BLaER1 (cell line): Measurements from ENCODE around the gene BATF.

Source experiments
- H3K27ac ChIP-seq: shearing (Covaris generic); formaldehyde crosslinking; 2 replicates; pipeline ENCODE4 v1.8.1; 2022
- H3K27me3 ChIP-seq: shearing (Covaris generic); formaldehyde crosslinking; 2 replicates; pipeline ENCODE4 v1.8.1; 2022
- H3K36me3 ChIP-seq: shearing (Covaris generic); formaldehyde crosslinking; 2 replicates; pipeline ENCODE4 v1.8.1; 2022
- H3K4me1 ChIP-seq: shearing (Covaris generic); formaldehyde crosslinking; 2 replicates; pipeline ENCODE4 v1.8.1; 2022
- H3K4me2 ChIP-seq: shearing (Covaris generic); formaldehyde crosslinking; 2 replicates; pipeline ENCODE4 v1.8.1; 2022
- H3K4me3 ChIP-seq: shearing (Covaris generic); formaldehyde crosslinking; 2 replicates; pipeline ENCODE4 v1.8.1; 2022
- H3K9ac ChIP-seq: shearing (Covaris generic); formaldehyde crosslinking; 2 replicates; pipeline ENCODE4 v1.8.1; 2022
- H3K9me3 ChIP-seq: shearing (Covaris generic); formaldehyde crosslinking; 2 replicates; pipeline ENCODE4 v1.8.1; 2022
- H4K20me1 ChIP-seq: shearing (Covaris generic); formaldehyde crosslinking; 2 replicates; pipeline ENCODE4 v1.8.1; 2022
- Cebpa-rat ChIP-seq: shearing (Covaris generic); IDR thresholded peaks from 2 replicates; pipeline ENCODE4 v1.8.1; 2022

The BATF gene

DNA sequence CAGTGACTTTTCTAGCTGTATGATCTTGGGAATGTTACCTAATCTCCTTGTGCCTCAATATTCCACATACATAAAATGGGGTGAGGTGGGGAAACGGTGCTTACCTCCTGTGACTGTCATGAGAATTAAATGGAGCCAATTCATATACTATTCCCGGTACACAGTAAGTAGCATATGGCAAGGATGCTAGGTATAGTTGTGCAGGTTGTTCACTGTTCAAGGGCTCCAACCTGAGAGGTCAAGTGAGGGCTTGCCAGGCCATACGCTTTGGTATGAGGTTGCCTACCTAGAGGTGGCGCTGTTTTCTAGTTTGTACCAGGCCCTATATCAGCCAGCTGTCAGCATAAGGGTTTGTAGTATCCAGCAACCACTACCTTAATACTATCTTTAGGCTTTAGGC, 3.6 kb upstream of the BATF start:
- no peak for TF ChIP-seq Cebpa-rat
- H3K27ac ChIP-seq = no peak overlapping the region
- H3K9me3 ChIP-seq = no peaks in the 10 kb centered on the region
- H3K36me3 ChIP-seq = no peaks in the 10 kb centered on the region
- H4K20me1 ChIP-seq = no peaks in the 10 kb centered on the region
- no peaks in the 10 kb centered on the region for H3K27me3 ChIP-seq
- H3K4me3 ChIP-seq = no peak overlapping the region
- H3K4me1 ChIP-seq = peaks cover 68% of the 10 kb centered on the region
- H3K4me2 ChIP-seq = no peak overlapping the region
- no peak overlapping the region for H3K9ac ChIP-seq

DNA sequence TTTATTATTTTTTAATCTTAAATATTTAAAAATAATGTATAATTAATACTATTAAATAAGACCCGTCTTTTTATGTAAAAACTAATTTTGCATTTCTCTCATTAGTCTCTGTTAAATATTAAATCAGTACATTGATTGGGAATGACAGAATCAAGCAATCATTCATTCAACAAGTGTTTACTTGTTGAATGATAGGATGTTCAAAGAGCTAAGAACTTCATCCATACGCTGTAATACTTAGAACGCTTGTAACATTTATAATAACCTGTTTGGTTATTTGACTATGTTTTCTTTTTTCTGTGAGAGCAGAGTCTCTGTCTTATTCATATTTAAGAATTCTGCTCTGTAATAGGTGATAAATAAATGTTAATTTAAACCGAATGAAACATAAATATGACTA, 2.9 kb upstream of the BATF start:
- no peak for TF ChIP-seq Cebpa-rat
- no peaks in the 10 kb centered on the region for H3K9me3 ChIP-seq
- no peak overlapping the region for H3K27ac ChIP-seq
- no peaks in the 10 kb centered on the region for H4K20me1 ChIP-seq
- no peak overlapping the region for H3K9ac ChIP-seq
- no peak overlapping the region for H3K4me3 ChIP-seq
- H3K4me1 ChIP-seq = peaks cover 69% of the 10 kb centered on the region
- no peak overlapping the region for H3K4me2 ChIP-seq
- no peaks in the 10 kb centered on the region for H3K27me3 ChIP-seq
- no peaks in the 10 kb centered on the region for H3K36me3 ChIP-seq

DNA sequence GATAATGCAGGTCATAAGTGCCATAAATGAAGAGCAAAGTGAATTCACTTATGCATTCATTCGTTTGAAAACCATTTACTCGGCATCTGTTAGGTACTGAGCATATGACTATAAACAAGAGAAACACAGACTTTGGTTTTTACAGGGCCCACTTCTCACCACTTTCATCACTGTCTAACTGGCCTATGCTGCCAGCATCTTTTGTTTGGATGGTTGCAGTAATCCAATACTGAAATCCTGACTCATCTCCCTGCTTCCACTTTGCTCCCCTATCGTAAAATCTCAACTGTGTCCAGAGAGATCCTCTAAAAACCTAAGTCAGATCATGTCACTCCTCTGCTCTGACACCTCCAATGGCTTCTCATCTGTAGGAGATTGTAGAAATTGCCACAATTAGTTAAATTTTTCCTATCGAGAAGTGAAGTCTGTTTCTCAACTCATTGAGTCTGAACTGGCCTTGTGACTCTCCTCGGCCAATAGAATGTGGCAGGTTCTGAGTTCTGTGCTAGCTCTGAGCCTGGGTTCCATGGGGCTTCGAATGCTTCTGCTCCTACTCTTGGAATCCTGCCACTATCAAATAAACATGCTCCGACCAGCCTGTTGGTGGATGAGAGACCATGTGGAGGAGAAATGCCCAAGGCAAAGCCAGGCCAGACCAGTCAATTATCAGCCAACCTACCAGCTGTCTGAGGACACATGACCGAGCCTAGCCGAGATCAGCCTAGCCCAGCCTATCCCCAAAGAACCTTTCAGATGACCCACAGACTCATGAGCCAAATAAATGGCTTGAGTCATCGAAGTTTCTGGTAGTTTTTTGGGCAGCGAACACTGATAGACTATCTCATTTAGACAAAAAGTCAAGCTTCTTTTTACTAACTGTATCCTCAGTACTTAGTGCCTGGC, 2.2 kb upstream of the BATF start:
- Histone ChIP-seq H3K27me3 (no peaks in the 10 kb centered on the region), H3K27ac (no peak overlapping the region), H3K4me3 (no peak overlapping the region), H4K20me1 (no peaks in the 10 kb centered on the region), H3K4me1 (peaks cover 67% of the 10 kb centered on the region), H3K36me3 (no peaks in the 10 kb centered on the region), H3K4me2 (no peak overlapping the region), H3K9ac (no peak overlapping the region), H3K9me3 (no peaks in the 10 kb centered on the region)
- no peak for TF ChIP-seq Cebpa-rat

DNA sequence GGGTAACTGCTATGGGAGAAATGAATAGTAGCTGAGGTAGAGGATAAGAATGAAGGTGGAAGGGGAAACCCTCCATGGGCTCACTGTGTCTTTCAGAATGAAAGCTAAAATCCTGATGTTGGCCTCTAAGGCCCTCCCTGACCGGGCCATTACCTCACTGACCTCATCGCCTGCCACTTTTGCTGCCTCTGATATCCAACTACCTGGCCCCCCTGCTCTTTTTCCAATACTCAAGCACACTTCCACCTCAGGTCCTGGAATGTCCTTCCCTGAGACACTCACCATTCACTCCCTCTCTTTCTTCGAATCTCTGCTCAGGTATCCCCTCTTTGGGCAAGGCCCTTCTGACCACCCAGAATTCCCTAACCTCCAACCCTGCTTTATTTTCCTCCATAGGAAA, 1.4 kb upstream of the BATF start:
- Histone ChIP-seq H3K36me3 (no peaks in the 10 kb centered on the region), H3K9ac (no peak overlapping the region), H3K4me2 (peak overlapping the region; percentile 95), H4K20me1 (no peaks in the 10 kb centered on the region), H3K27me3 (no peaks in the 10 kb centered on the region), H3K4me3 (no peak overlapping the region), H3K27ac (no peak overlapping the region), H3K9me3 (no peaks in the 10 kb centered on the region), H3K4me1 (peaks cover 59% of the 10 kb centered on the region)
- TF ChIP-seq Cebpa-rat = no peak

DNA sequence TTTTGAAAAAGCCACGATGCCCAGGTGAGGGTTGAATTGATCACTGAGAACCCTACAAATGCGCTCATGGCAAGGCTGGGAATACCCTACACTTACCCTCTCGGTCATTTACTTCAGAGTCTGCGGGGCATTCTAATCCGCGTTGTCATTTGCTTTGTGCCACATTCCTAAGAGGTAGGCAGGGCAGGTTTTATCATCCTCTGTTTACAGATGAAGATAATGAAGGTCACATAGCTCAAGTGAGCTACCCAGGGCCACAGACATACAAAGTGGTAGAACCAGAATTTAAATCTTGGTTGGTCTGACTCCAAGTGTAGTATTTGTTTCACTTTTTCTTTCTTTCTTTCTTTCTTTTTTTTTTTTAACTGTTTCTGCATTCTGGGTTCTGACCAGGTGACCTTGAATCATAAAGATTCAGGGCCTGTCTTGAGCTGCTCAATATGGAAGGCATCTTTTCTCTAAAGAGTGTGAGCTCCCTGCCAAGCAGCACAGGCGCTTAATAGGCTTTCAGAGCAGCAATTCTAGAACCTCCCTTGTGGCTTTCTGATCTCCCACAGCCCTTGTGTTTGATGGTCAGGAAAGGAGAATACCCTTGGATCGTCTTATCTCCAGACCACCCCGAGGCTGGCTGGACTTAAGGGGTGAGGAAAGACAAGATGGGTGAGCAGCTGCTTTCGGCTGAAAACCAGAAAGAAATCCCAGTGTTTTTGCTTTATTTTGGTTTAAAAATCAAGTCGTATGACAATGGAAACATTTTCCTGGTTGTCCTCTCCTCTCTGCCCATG, 662 bp upstream of the BATF start:
- Histone ChIP-seq H3K9ac (peak overlapping the region; percentile 72), H3K27me3 (no peaks in the 10 kb centered on the region), H3K9me3 (no peaks in the 10 kb centered on the region), H3K4me1 (peaks cover 52% of the 10 kb centered on the region), H3K27ac (peak overlapping the region; percentile 77), H4K20me1 (no peaks in the 10 kb centered on the region), H3K36me3 (no peaks in the 10 kb centered on the region), H3K4me3 (peak overlapping the region; percentile 67), H3K4me2 (peak overlapping the region; percentile 95)
- no peak for TF ChIP-seq Cebpa-rat

DNA sequence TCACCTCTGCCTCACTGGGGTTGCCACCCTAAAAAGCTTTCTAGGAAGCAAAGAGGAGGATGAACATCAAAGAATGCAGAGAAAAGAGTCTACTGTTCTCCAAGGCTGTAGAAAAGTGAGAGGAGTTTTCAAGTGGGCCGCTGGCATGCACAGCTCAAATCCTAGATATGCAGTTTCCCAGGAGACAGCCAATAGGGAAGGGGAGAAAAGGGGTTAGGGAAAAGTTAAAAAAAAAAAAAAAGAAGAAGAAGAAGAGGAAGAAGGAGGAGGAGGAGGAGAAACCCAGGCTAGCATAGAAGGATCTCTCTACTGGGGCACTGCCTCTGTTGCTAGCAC, 682 bp downstream of the BATF start:
- peak overlapping the region; percentile 77 for H3K27ac ChIP-seq
- peak overlapping the region; percentile 67 for H3K4me3 ChIP-seq
- H3K36me3 ChIP-seq = no peaks in the 10 kb centered on the region
- H4K20me1 ChIP-seq = no peaks in the 10 kb centered on the region
- peaks cover 41% of the 10 kb centered on the region for H3K4me1 ChIP-seq
- no peaks in the 10 kb centered on the region for H3K9me3 ChIP-seq
- peak overlapping the region; percentile 72 for H3K9ac ChIP-seq
- H3K4me2 ChIP-seq = peak overlapping the region; percentile 95
- H3K27me3 ChIP-seq = no peaks in the 10 kb centered on the region
- TF ChIP-seq Cebpa-rat = no peak

DNA sequence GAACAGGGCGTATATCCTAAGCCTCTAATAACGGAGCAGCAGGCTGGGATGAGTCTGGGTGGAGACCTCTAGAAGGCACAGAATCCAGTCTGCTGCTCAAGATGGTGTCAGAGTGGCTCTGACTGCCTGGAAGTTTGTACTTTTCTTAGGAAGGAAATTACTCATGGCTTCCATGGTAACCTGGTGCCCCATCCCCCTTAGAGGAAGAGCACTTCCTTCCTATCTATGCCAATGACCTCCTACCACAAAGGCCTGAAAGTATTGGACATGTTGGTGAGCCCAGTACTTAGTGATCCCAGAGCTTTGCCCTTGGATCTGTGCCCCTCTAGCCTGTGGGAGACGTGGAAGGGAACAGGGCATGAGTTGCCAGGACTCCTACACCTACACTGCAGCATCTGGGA, 1.5 kb downstream of the BATF start:
- peak overlapping the region; percentile 1; the same call in 1 of the 2 replicates for H3K27ac ChIP-seq
- peak overlapping the region; percentile 67 for H3K4me3 ChIP-seq

DNA sequence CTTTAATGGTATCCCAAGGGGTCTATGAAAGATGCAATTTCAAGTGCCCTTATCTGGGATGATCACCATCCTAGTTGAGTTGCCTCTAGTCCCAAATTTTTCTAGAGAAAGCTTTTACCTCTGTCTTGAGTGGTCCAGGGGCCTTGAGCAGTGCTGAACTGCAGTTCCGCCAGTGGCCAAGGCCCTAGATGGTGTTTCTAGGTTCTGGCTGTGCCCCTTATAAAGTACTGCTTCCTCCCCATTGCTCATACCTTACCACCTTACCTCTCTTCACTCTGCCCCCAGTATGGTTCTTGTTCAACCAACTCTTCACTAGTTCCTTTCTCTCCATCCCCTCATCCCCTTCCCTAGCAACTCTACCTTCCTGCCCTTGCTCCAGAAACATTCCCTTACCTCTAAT, 3.7 kb downstream of the BATF start:
- TF ChIP-seq Cebpa-rat = no peak
- Histone ChIP-seq H3K27ac (no peak overlapping the region), H3K9me3 (no peaks in the 10 kb centered on the region), H3K9ac (no peak overlapping the region), H3K4me2 (no peak overlapping the region), H3K36me3 (no peaks in the 10 kb centered on the region), H3K4me1 (peaks cover 39% of the 10 kb centered on the region), H3K4me3 (no peak overlapping the region), H4K20me1 (no peaks in the 10 kb centered on the region), H3K27me3 (no peaks in the 10 kb centered on the region)

More for the DNA sequence above, 1.5 kb downstream of the BATF start:
- Histone ChIP-seq H3K27me3 (no peaks in the 10 kb centered on the region), H4K20me1 (no peaks in the 10 kb centered on the region), H3K4me2 (peak overlapping the region; percentile 95), H3K36me3 (no peaks in the 10 kb centered on the region), H3K9me3 (no peaks in the 10 kb centered on the region), H3K9ac (peak overlapping the region; percentile 25; the same call in 1 of the 2 replicates), H3K4me1 (peaks cover 41% of the 10 kb centered on the region)
- no peak for TF ChIP-seq Cebpa-rat

DNA sequence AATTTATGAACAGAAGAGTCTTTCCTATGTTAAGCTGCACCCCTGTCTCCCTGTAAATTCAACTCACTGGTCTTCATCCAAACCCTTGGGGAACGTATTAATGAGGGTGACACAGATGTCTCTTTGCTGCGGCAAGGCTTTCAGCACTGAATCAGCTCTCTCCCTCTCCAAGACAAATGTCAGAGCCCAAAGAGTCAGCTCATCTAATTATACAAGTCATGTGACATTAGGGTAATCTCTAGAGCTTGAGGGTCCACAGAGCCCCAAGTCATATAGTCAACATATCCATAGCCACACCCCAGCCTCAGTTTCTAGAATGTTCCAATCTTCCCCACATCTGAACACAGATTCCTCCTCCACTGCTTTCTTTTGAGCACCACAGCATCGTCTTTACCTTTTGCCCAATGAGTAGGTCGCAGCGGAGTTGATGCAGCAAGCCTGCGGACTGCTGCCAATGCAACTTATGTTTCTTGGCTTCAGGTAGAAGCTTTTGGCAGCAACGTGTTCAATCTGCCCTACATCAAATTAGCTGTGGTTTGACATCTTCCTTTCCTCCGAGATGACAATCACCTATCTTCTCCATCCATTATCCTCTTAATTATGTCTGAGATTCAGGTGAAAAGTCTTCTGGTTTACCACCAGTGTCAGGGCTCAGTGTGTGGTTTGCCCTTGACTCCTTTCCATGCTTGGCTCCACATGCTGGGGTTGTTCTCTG, 5.3 kb downstream of the BATF start:
- TF ChIP-seq Cebpa-rat = no peak
- Histone ChIP-seq H3K36me3 (no peaks in the 10 kb centered on the region), H3K4me3 (no peak overlapping the region), H3K27me3 (no peaks in the 10 kb centered on the region), H3K4me2 (no peak overlapping the region), H4K20me1 (no peaks in the 10 kb centered on the region), H3K9ac (no peak overlapping the region), H3K27ac (no peak overlapping the region), H3K9me3 (no peaks in the 10 kb centered on the region), H3K4me1 (peaks cover 23% of the 10 kb centered on the region)
